ENCODE measurements around the gene TNPO3.

The TNPO3 gene

DNA sequence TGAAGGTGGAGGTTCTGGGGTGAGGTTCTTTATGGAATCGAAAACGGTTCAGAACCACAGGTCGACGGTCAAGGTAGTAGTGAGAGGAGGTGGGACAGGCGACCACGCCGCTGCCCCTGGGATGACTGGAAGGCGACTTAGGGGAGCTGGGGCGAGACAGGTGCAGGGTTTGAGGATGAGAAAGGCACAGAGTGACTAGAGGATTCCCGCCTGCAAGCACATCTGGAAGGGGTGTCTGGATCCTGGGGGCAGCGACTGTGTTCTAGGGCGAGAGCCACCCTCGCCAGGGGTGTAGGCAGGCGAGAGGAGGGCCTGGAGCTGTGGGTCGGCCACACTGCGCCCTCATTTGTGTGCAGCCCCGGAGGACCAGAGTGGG is 117.7 kb downstream of the TNPO3 start:
- Histone ChIP-seq H3K27me3 (ENCODE audit: low read depth, low read length) (no peaks in the 10 kb centered on the region), H3K9ac (ENCODE audit: low read length) (peak overlapping the region; percentile 99), H2AFZ (ENCODE audit: low read depth, low read length) (no peak overlapping the region), H3K9me3 (ENCODE audit: insufficient read depth, low read length) (no peaks in the 10 kb centered on the region), H4K20me1 (ENCODE audit: insufficient read depth, low read length) (peaks cover 10% of the 10 kb centered on the region), H3K79me2 (ENCODE audit: low read length) (peaks cover 74% of the 10 kb centered on the region), H3K4me3 (ENCODE audit: low read length) (peak overlapping the region; percentile 97), H3K36me3 (replicated peaks; ENCODE audit: low read depth, low read length) (peaks cover 22% of the 10 kb centered on the region), H3K4me2 (ENCODE audit: low read length) (peak overlapping the region; percentile 80), H3K27ac (ENCODE audit: low read length) (peak overlapping the region; percentile 97), H3K4me1 (ENCODE audit: low read length) (peaks cover 79% of the 10 kb centered on the region)
- TF ChIP-seq, protein P1, sequence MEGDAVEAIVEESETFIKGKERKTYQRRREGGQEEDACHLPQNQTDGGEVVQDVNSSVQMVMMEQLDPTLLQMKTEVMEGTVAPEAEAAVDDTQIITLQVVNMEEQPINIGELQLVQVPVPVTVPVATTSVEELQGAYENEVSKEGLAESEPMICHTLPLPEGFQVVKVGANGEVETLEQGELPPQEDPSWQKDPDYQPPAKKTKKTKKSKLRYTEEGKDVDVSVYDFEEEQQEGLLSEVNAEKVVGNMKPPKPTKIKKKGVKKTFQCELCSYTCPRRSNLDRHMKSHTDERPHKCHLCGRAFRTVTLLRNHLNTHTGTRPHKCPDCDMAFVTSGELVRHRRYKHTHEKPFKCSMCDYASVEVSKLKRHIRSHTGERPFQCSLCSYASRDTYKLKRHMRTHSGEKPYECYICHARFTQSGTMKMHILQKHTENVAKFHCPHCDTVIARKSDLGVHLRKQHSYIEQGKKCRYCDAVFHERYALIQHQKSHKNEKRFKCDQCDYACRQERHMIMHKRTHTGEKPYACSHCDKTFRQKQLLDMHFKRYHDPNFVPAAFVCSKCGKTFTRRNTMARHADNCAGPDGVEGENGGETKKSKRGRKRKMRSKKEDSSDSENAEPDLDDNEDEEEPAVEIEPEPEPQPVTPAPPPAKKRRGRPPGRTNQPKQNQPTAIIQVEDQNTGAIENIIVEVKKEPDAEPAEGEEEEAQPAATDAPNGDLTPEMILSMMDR (IDR thresholded peaks at IDR 0.05; ENCODE audit: low read depth, low read length), result no peak
- TF ChIP-seq EZH2phosphoT487 (IDR thresholded peaks at IDR 0.05; ENCODE audit: low read depth), result no peak

DNA sequence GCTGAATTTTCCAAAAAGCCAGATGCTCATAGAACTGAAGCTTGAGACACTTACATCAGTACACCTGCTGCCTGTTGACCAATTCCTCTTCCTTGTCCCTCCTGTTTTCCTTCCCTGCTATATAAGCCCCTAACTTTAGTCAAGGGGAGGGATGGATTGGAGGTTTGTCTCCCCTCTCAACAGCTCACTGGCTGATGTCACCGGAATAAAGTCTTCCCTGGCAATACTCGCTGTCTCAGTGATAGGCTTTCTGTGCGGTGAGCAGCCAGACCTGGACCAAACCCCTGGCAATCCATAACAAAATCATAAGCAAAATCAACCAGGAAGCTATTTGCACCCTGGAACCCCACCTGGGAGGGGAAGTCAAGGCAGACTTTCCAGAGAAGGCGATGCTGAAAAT is 118.1 kb downstream of the TNPO3 start:
- no peaks in the 10 kb centered on the region for H3K27me3 ChIP-seq (ENCODE audit: low read depth, low read length)
- H4K20me1 ChIP-seq (ENCODE audit: insufficient read depth, low read length), result peaks cover 6% of the 10 kb centered on the region
- H3K9me3 ChIP-seq (ENCODE audit: insufficient read depth, low read length), result no peaks in the 10 kb centered on the region
- TF ChIP-seq, protein P1 (IDR thresholded peaks at IDR 0.05; ENCODE audit: low read depth, low read length), result no peak
- TF ChIP-seq EZH2phosphoT487 (IDR thresholded peaks at IDR 0.05; ENCODE audit: low read depth), result no peak
- peak overlapping the region; percentile 97 for H3K4me3 ChIP-seq (ENCODE audit: low read length)
- peaks cover 17% of the 10 kb centered on the region for H3K36me3 ChIP-seq (replicated peaks; ENCODE audit: low read depth, low read length)
- peak overlapping the region; percentile 80 for H3K4me2 ChIP-seq (ENCODE audit: low read length)
- peak overlapping the region; percentile 99 for H3K9ac ChIP-seq (ENCODE audit: low read length)
- peak overlapping the region; percentile 97 for H3K27ac ChIP-seq (ENCODE audit: low read length)
- H3K4me1 ChIP-seq (ENCODE audit: low read length), result peaks cover 75% of the 10 kb centered on the region
- H2AFZ ChIP-seq (ENCODE audit: low read depth, low read length), result no peak overlapping the region
- H3K79me2 ChIP-seq (ENCODE audit: low read length), result peaks cover 69% of the 10 kb centered on the region

DNA sequence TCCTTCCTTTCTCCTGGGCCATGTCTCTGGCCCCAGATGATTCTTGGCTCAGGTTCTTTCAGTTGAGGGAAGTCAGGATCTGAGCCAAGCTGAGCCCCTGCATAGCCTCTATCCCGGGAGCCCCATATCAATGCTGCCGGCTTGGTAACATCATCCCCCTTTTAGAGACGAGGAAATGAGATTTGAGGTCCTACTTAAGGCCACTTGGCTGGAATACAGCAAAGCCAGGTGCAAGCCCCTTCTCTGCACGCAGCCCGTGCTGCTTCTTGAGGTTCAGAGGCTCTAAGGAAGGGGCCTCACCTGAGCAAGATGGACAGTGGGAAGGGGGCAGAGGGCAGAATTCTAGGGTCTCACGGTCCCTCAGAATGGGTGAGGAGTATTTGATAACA is 119.6 kb downstream of the TNPO3 start:
- H4K20me1 ChIP-seq (ENCODE audit: insufficient read depth, low read length), result no peaks in the 10 kb centered on the region
- H2AFZ ChIP-seq (ENCODE audit: low read depth, low read length), result no peak overlapping the region
- peaks cover 10% of the 10 kb centered on the region for H3K36me3 ChIP-seq (replicated peaks; ENCODE audit: low read depth, low read length)
- peaks cover 54% of the 10 kb centered on the region for H3K79me2 ChIP-seq (ENCODE audit: low read length)
- no peak for TF ChIP-seq EZH2phosphoT487 (IDR thresholded peaks at IDR 0.05; ENCODE audit: low read depth)
- TF ChIP-seq, protein P1 (IDR thresholded peaks at IDR 0.05; ENCODE audit: low read depth, low read length), result no peak
- H3K4me2 ChIP-seq (ENCODE audit: low read length), result peak overlapping the region; percentile 98
- peak overlapping the region; percentile 64 for H3K4me3 ChIP-seq (ENCODE audit: low read length)
- H3K9ac ChIP-seq (ENCODE audit: low read length), result peak overlapping the region; percentile 82
- peak overlapping the region; percentile 89 for H3K27ac ChIP-seq (ENCODE audit: low read length)
- H3K4me1 ChIP-seq (ENCODE audit: low read length), result peaks cover 62% of the 10 kb centered on the region
- H3K9me3 ChIP-seq (ENCODE audit: insufficient read depth, low read length), result no peaks in the 10 kb centered on the region
- H3K27me3 ChIP-seq (ENCODE audit: low read depth, low read length), result no peaks in the 10 kb centered on the region

DNA sequence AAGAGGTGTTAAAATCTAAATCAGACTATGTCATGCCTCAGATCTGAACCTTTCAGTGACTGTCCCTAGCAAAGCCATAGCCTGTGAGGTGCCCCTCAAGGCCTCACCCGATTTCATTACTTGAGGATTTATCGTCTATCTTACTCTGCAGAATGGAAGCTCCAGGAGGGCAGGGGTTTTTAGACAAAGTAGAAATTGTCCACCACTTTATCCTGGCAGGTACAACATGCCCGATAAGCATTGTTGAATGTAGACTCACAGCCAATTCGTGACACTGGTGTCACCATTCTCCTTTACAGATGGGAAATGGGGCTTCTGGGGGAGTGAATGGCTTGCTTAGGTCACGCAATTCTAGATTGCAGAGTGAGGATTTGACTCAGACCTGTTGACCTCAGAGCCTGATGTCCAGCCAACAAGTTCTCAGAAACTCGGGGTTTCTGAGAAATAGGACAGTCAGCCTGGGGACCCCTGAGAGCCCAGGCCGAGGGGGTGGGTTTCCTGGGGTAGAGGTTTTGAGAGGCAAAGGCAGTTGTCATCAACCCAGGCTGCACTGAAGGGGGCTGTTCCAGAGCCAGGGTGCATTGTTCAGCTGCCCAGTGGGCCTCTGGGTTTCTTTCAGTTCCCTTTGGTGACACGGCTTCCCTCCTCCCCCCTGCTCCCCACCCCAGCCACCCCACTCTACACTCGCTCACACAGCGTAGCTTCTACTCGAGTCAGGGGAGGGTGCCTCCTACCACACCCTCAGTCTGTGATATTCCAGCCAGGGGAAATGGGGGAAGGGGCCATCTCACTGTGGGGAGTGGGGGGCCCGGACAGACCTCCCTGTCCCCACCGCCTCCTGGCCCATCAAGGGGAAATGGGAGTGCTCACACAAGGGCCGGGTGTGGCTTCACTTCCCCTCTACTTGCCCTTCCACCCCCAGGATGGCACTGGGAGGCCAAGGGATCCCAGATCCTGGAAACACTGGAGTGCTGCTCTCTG is 120.3 kb downstream of the TNPO3 start:
- Histone ChIP-seq H3K4me3 (ENCODE audit: low read length) (peak overlapping the region; percentile 64), H3K27ac (ENCODE audit: low read length) (peak overlapping the region; percentile 89), H2AFZ (ENCODE audit: low read depth, low read length) (no peak overlapping the region), H3K36me3 (replicated peaks; ENCODE audit: low read depth, low read length) (peaks cover 8% of the 10 kb centered on the region), H3K4me1 (ENCODE audit: low read length) (peaks cover 55% of the 10 kb centered on the region), H3K4me2 (ENCODE audit: low read length) (peak overlapping the region; percentile 98), H3K9me3 (ENCODE audit: insufficient read depth, low read length) (no peaks in the 10 kb centered on the region), H3K27me3 (ENCODE audit: low read depth, low read length) (no peaks in the 10 kb centered on the region), H3K9ac (ENCODE audit: low read length) (peak overlapping the region; percentile 82), H4K20me1 (ENCODE audit: insufficient read depth, low read length) (no peaks in the 10 kb centered on the region), H3K79me2 (ENCODE audit: low read length) (peaks cover 47% of the 10 kb centered on the region)
- TF ChIP-seq, protein P1 (IDR thresholded peaks at IDR 0.05; ENCODE audit: low read depth, low read length), result no peak
- no peak for TF ChIP-seq EZH2phosphoT487 (IDR thresholded peaks at IDR 0.05; ENCODE audit: low read depth)

All from OCI-LY3 (cell line).